Activated T-cell treated with anti-CD3 and anti-CD28 coated beads for 4 hours (primary cell): ENCODE results near the gene PRUNE2.
"Not testable (repeated sequence)": the region's sequence is repeated elsewhere in the genome, so short reads cannot be mapped to it uniquely, and the experiment has no call there.

Experiments used
- DNase-seq: peaks from one replicate; pipeline ENCODE4 v3.0.0-alpha.2; 2020

PRUNE2 gene

GRCh38 chr9:76905791-76906646 is at the start of gene PRUNE2:
TSS of gene PRUNE2 (minus strand) at chr9:76906114. CDS start at chr9:76905963, 151 bp downstream.
- DNase-seq: no peak

- DNase-seq: not testable (repeated sequence)
These were observed 49.5 kb upstream of the PRUNE2 start for GRCh38 chr9:76955406-76955805.

- DNase-seq: no peak
These were observed 44.0 kb upstream of the PRUNE2 start for GRCh38 chr9:76949865-76950264.

GRCh38 chr9:76944011-76944410 is 38.1 kb upstream of the PRUNE2 start:
- no peak for DNase-seq

- DNase-seq: no peak
These were observed 37.1 kb upstream of the PRUNE2 start for GRCh38 chr9:76943054-76943453.

- no peak for DNase-seq
These were observed 26.8 kb upstream of the PRUNE2 start for GRCh38 chr9:76932757-76933156.

- DNase-seq: no peak
These were observed 26.4 kb upstream of the PRUNE2 start for GRCh38 chr9:76932265-76932664.

- DNase-seq: no peak
These were observed 21.8 kb upstream of the PRUNE2 start for GRCh38 chr9:76927540-76928240.

GRCh38 chr9:76926846-76927245 is 20.9 kb upstream of the PRUNE2 start:
- DNase-seq: no peak

GRCh38 chr9:76926324-76926741 is 20.4 kb upstream of the PRUNE2 start:
- no peak for DNase-seq

- DNase-seq: no peak
These were observed 15.3 kb upstream of the PRUNE2 start for GRCh38 chr9:76921165-76921564.

- no peak for DNase-seq
These were observed 11.4 kb upstream of the PRUNE2 start for GRCh38 chr9:76917299-76917698.

- no peak for DNase-seq
These were observed 10.3 kb upstream of the PRUNE2 start for GRCh38 chr9:76916231-76916630.

GRCh38 chr9:76913467-76913866 is 7.6 kb upstream of the PRUNE2 start:
- DNase-seq: no peak

GRCh38 chr9:76912636-76913275 is 6.8 kb upstream of the PRUNE2 start:
- DNase-seq: no peak

- no peak for DNase-seq
These were observed 6.1 kb upstream of the PRUNE2 start for GRCh38 chr9:76911971-76912370.

- no peak for DNase-seq
These were observed 4.9 kb upstream of the PRUNE2 start for GRCh38 chr9:76910861-76911260.

- no peak for DNase-seq
These were observed 697 bp upstream of the PRUNE2 start for GRCh38 chr9:76906647-76906975.

- DNase-seq: no peak
These were observed 1.1 kb downstream of the PRUNE2 start for GRCh38 chr9:76904661-76905457.

- DNase-seq: no peak
These were observed 3.5 kb downstream of the PRUNE2 start for GRCh38 chr9:76902395-76902794.

GRCh38 chr9:76901801-76902200 is 4.1 kb downstream of the PRUNE2 start:
- DNase-seq: no peak

GRCh38 chr9:76900884-76901440 is 5.0 kb downstream of the PRUNE2 start:
- DNase-seq: no peak

GRCh38 chr9:76898786-76899185 is 7.1 kb downstream of the PRUNE2 start:
- no peak for DNase-seq
